Kasumi-1 (cell line): Measurements from ENCODE around the gene TRIM71.
"Not testable (repeated sequence)": the region's sequence is repeated elsewhere in the genome, so short reads cannot be mapped to it uniquely, and the experiment has no call there.

Experiments
- DNase-seq, 2 experiments: peaks; one replicate each; lab custom pipeline; 2025; lab: John Stamatoyannopoulos, UW

TRIM71 gene

DNA sequence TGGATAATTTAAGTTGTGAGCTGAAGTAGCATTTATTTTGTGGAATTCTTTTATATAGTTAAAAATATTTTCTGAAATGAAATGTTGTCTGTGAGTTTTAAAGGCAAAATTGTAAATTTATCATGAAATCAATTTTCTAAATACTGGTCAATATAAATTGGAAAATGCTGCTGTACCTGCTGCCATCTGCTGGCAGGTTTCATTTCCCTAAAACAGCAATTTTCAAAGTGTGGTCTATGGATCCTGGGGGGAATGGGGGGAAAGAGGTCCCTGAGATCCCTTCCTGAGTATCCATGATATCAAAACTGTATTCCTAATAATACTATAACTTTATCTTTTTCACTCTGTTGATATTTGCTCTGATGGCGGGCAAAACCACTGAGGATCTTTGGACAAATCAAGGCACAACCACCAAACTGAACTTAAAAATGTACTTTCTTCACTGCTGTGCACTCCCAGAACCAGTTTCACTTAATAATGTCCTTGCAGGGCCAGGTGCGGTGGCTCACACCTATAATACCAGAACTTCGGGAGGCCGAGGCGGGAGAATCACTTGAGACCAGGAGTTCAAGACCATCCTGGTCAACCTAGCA is 116.4 kb downstream of the TRIM71 start:
- DNase-seq = peak; percentile 10 to 29

DNA sequence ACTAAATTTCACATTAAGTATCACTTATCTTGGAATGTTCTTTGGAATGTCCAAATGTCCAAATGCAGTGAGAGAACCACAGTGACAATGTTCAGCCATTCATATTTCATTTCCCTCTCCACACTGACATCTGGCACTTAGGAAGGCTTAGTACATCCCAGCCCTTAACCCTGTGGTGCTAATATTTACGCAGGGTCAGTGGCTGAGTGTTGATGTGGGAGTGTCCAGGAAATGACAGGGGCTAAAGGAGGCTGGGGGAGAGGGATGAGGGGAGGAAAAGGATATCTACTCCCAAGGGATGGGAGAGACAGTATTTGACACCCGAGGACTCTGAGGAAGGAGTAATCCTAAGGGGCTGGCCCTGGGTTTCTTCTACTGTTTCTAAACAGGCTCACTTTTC is 119.5 kb downstream of the TRIM71 start:
- no peak for DNase-seq

DNA sequence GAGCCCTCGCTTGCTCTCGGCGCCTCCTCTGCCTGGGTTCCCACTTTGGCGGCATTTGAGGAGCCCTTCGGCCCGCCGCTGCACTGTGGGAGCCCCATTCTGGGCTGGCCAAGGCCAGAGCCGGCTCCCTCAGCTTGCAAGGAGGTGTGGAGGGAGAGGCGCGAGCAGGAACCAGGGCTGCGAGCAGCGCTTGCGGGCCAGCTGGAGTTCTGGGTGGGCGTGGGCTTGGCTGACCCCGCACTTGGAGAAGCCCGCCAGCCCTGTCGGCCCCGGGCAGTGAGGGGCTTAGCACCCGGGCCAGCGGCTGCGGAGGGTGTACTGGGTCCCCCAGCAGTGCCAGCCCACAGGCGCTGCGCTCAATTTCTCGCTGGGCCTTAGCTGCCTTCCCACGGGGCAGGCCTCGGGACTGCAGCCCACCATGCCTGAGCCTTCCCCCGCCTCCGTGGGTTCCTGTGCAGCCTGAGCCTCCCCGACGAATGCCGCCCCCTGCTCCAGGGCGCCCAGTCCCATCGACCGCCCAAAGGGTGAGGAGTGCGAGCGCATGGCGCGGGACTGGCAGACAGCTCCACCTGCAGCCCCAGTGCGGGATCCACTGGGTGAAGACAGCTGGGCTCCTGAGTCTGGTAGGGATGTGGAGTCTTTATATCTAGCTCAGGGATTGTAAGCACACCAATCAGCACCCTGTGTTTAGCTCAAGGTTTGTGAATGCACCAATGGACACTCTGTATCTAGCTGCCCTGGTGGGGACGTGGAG is 121.9 kb downstream of the TRIM71 start:
- DNase-seq = not testable (repeated sequence)

DNA sequence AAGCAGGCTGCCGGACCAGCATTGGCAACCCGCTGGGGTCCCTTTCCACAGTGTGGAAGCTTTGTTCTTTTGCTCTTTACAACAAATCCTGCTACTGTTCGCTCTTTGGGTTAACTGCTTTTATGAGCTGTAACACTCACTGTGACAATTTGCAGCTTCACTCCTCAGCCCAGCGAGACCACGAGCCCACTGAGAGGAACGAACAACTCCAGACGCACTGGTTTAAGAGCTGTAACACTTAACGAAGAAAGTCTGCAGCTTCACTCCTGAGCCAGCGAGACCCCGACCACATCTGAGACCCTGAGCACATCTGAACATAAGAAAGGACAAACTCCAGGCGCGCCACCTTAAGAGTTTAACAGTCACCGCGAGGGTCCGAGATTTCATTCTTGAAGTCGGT is 122.9 kb downstream of the TRIM71 start:
- no peak for DNase-seq

DNA sequence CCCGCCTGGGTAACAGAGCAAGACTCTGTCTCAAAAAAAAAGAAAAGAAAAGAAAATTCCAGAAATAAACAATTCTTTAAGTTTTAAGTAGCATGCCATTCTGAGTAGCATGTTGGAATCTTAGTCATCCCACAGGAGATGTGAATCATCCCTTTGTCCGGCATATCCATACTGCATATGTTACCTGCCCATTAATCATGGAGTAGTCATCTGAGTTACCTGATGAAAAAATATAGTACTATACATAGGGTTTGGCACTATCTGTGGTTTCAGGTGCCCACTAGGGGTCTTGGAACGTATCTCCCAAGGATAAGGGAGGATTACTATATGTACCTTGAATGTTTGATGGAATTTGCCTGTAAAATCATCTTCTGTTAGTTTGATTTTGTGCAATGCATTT is 127.3 kb downstream of the TRIM71 start:
- DNase-seq = no peak

DNA sequence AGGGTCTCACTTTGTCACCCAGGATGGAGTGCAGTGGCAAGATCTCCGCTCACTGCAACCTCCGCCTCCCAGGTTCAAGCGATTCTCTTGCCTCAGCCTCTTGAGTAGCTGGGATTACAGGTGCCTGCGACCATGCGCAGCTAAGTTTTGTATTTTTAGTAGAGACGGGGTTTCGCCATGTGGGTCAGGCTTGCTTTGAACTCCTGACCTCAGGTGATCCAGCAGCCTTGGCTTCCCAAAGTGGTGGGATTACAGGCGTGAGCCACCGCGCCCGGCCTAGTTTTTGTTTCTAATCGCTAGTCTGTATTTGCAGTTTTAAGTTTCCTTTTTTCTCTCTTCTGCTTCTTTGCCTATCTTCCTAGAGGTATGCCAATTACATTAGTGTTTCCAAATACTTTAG is 127.8 kb downstream of the TRIM71 start:
- not testable (repeated sequence) for DNase-seq

DNA sequence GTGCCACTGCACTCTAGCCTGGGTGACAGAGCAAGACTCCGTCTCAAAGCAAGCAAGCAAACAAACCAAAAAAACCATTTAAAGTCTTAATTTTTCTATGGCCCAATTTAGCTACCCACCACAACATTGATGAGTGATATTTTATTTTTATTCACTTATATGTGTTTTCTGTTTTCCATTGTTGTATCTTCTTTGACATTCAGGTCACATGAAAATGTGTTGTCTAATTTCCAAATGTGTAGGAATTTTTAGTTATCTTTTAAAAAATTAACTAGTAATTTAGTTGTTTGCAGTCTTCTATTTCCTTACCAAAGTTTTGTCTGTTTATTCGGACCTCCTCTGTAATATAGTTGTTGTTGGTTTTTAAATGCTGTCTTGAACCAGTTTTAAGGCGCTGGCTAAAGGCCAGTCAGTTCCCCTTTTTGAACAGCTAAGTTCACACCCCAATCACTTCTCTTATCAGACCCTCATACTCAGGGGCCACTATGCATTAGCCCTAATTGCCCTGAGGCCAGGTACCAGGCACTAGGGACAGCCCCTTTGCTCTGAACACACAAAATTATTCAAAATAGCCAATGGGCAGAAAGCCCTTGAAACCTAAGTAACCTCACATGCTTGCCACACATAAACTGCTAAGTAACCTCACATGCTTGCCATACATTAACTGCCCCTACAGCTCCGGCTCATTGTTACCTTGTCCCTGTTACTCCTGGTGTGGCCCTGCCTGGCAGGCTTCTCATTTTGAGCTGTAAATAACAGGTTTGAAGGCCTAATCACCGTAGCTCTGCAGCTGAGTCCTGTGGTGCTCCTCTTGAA is 129.4 kb downstream of the TRIM71 start:
- DNase-seq = peak in 1 of 2 experiments; percentile 71
